Epithelial cell of esophagus (primary cell): ENCODE results near the gene EEF2.
"Not testable (repeated sequence)": the region's sequence is repeated elsewhere in the genome, so short reads cannot be mapped to it uniquely, and the experiment has no call there.

Experiments
- DNase-seq: peaks from one replicate; pipeline ENCODE4 v3.0.0; 2010; ENCODE audit warnings: low read depth
- H3K4me3 ChIP-seq: 2 replicates; pipeline ENCODE4 v1.5.1; 2011; ENCODE audit warnings: mild to moderate bottlenecking, low read length, control low read depth
- TF ChIP-seq, protein P1 (sequence below): IDR thresholded peaks from 2 replicates; pipeline ENCODE4 v1.5.1; 2011; ENCODE audit warnings: low read depth, mild to moderate bottlenecking, low read length, control low read depth, inconsistent platforms; ENCODE audit not compliant: insufficient read depth; ENCODE audit errors: missing control alignments

The EEF2 gene

DNA sequence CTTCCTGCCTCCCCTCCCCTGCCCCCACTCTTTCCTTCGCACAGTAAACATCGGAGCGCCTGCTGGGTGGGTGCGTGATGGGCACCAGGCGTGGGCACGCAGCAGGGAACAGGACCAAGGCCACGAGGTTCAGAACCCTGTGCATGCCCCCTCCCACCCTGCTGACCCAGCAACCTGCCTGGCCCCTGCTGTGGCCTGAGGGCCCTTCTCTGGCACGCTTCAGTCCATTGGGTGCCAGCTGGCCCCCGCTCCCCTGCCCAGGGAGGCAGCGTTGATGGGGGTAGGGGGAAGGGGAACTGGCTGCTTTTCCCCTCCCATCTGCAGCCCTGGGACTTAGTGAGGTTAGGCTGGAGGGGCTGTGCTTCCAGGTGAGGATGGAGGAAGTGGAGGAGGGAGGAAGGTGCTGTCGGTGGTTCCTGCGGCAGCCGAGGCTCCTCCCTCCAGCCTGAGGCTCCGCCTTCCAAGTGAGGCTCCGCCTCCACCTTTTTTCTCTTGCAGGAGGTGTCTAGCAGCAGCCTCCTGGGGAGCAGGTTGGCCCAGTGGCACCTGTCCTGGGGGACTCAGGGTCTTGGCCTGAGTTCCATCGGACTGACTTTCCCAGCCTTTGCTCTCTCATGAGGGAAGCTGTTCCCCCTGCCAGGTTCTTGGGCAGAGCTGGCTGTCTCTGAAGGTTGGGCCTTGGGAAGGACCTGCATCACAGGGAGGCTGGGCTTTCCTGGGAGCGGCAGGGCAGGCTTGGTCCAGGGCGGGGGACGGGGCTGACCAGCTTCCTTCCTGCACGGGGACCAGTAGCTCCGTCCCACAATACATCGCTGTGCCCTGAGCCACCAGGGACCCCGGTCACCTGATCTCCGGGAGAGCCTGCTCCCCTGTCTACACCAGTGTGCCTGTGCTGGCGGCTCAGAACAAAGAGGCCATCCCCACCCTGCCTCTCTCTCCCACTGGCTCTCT, 29.6 kb upstream of the EEF2 start:
- TF ChIP-seq, protein P1, sequence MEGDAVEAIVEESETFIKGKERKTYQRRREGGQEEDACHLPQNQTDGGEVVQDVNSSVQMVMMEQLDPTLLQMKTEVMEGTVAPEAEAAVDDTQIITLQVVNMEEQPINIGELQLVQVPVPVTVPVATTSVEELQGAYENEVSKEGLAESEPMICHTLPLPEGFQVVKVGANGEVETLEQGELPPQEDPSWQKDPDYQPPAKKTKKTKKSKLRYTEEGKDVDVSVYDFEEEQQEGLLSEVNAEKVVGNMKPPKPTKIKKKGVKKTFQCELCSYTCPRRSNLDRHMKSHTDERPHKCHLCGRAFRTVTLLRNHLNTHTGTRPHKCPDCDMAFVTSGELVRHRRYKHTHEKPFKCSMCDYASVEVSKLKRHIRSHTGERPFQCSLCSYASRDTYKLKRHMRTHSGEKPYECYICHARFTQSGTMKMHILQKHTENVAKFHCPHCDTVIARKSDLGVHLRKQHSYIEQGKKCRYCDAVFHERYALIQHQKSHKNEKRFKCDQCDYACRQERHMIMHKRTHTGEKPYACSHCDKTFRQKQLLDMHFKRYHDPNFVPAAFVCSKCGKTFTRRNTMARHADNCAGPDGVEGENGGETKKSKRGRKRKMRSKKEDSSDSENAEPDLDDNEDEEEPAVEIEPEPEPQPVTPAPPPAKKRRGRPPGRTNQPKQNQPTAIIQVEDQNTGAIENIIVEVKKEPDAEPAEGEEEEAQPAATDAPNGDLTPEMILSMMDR, result no peak
- DNase-seq, result peak; percentile 25
- H3K4me3 ChIP-seq, result no peak overlapping the region

DNA sequence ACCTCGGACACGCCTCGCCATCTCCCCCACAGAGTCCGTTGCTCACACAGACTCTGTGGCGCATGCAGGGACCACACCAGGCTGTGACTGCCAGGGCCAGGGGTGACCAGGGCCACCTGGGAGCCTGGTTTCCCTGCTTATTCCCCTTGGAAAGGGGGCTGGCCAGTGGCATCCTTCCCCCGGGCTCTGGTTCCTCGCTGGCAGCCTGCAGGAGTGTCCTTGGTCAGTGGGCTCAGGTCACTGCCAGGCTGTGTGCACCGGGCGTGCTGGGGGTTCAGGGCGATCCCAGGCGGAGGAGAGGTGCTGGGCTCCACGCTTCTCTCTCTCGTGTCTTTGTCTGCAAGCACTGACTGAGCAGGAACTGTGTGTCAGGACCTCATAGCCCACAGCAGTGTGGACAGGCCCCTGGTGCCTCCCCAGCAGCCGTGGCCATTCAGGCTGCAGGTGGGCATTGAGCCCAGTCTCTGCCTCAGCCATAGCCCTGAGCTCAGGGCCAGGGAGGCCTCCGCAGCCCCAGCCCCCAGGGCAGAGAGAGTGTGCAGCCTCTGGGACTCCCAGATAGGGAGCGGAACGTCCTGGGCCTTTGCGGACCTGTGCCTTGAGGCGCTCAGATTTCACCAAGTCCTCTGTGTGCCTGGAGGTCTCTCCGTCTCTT, 28.8 kb upstream of the EEF2 start:
- TF ChIP-seq, protein P1, result no peak
- no peak for DNase-seq
- H3K4me3 ChIP-seq, result no peak overlapping the region

DNA sequence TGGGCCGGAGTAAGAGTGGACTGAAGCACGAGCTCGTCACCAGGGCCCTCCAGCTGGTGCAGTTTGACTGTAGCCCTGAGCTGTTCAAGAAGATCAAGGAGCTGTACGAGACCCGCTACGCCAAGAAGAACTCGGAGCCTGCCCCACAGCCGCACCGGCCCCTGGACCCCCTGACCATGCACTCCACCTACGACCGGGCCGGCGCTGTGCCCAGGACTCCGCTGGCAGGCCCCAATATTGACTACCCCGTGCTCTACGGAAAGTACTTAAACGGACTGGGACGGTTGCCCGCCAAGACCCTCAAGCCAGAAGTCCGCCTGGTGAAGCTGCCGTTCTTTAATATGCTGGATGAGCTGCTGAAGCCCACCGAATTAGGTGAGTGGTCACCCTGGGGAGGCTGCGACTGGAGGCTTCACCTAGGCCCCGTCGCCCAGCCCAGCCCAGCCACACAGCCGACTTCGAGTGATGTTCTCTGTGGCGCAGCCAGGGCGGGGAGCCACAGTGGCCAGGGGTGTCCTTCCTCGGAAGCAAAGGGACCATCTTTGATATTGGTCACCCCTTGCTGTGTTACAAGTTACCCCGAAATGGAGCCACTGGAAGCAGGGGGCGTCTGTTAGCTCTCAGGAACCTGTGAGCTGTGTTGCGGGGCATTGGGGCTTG, 27.8 kb upstream of the EEF2 start:
- H3K4me3 ChIP-seq, result no peak overlapping the region
- no peak for DNase-seq
- TF ChIP-seq, protein P1, result no peak

DNA sequence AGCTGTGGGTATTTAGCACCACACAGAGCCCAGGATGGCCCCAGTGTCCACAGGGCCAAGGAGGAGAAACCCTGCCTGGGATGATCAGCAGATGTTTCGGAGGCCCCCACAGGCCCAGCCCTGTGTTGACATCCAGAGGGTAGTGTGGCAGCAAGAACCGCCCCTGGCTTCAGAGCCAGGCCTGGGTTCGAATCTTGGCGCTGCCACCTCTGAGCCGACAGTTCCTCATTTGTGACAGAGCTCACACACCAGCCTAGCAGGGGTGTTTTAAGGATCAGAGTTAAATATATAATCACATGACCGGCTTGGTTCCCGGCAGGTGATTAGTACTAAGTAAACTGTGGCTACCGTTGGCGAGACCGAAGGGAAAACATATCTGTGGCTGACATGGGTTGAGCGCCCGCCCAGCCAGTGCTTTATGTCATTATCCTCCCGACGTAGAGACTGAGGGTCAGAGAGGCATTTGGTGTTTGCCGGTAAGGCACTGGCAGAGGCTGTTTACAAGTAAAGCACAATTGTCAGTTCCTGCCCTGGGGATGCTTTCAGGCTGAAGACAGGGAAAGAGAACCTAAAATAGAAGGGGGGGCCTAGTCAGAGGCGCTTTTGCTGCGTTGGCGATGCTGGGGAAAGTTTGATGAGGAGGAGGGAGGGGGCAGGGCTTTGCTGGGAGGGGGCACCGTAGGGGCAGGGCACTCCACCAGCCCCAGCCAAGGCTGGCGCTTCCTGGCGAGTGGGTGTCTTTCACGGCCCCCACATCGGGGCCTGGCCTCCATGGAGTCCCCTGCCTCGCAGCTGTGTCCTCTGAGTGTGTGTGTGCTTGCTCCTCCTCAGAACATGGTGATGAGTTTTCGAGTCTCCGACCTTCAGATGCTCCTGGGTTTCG, 27.1 kb upstream of the EEF2 start:
- H3K4me3 ChIP-seq, result no peak overlapping the region
- TF ChIP-seq, protein P1, result no peak
- no peak for DNase-seq

DNA sequence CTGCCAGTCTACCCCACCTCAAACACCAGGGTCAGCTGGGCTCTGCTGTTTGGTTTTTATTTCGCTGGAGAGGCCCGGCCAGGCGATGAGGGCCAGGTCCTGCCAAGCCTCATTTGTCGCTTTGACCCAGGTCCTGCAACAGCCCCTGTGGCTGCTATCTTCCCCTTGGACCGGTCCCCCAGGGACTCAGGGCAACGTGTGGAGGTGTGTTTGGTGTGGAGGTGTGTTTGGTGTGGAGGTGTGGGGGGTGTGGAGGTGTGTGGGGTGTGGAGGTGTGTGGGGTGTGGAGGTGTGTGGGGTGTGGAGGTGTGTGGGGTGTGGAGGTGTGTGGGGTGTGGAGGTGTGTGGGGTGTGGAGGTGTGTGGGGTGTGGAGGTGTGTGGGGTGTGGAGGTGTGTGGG, 26.2 kb upstream of the EEF2 start:
- H3K4me3 ChIP-seq, DNase-seq: not testable (repeated sequence)

DNA sequence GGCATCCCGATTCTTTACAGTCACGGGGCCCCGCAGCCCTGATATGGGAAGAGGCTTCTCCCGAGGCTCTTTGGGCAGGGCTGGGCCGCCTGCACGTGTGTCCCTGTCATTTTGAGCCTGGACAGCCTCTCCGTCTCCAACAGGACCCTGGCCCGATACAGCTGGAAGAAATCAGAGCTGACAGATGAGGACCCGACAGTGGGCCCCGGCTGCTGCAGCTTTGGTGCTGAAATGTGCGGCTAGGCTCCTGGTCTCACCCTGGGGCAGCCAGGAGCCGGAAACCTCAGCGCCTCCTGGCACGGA, 25.5 kb upstream of the EEF2 start:
- no peak for DNase-seq

More for the DNA sequence above, 25.5 kb upstream of the EEF2 start:
- TF ChIP-seq, protein P1, result no peak
- no peak overlapping the region for H3K4me3 ChIP-seq
